ENCODE results near the gene DESI1.

GRCh38 chr22:41578114-41578513 is 42.7 kb downstream of the DESI1 start:
- TF ChIP-seq GATA2 (IDR thresholded peaks at IDR 0.05; ENCODE audit: low read depth, low read length): no peak
- no peak for TF ChIP-seq GATA3 (IDR thresholded peaks at IDR 0.05; ENCODE audit: low read depth, low read length)

Data from SH-SY5Y (cell line).